GM21737 (cell line): ENCODE measurements around the gene DLG2.

ENCODE experiments used
- ATAC-seq: cut with Tn5 transposase; IDR thresholded peaks from one replicate; pipeline ENCODE4 v1.9.1; 2021; ENCODE audit warnings: mild to moderate bottlenecking, moderate library complexity; ENCODE audit not compliant: unreplicated experiment

DLG2 gene

DNA sequence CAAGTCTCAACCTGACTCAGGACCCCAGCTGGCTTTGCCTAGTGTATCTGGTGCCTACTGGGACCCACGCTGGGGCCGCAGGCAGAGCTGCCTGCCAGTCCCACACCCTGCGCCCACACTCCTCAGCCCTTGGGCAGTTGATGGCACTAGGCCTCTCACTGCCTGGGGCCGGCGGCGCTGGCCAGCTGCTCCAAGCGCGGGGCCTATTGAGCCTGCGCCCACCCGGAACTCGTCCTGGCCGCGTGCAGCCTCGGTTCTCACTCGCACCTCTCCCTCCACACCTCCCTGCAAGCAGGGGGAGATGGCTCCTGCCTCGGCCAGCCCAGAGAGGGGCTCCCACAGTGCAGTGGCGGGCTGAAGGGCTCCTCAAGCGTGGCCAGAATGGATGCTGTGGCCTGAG is 1432.4 kb downstream of the DLG2 start:
- no peak for ATAC-seq

DNA sequence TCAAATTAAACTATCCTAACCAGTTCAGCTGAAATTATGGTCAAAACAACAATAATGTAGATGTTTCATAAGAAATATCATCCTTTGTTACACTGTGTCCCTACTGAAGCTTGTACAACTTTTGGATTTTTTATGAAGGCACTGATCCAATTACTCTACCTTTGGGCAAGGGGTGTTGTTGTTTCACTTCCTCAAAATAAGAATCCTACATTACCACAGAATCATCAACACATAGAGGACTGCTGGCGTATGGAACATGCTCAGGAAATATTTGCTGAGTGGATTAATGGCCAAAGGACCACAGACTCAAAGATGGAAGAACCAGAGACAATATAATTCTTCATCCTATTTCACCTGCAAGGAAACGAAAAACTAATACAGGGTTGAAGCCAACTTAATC is 1433.4 kb downstream of the DLG2 start:
- ATAC-seq = no peak

DNA sequence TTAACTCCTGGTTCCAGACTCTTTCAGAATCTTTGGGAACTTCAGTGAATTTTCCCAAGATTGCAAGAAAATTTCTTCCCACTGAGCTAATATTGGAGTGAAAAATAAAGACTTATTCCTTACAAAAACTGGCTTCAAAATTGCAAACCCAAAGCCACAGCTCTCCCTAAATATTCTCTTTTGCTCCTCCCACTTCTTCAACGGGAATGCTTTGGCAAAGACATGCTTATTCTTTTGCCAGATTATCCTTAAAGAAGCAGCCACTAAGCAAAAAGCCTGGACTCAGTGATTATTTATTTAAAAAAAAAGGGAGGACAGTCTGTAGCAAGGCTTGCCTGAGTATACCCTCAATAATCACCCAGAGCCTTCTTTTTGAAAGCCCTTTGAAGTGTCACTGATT is 1438.6 kb downstream of the DLG2 start:
- no peak for ATAC-seq

DNA sequence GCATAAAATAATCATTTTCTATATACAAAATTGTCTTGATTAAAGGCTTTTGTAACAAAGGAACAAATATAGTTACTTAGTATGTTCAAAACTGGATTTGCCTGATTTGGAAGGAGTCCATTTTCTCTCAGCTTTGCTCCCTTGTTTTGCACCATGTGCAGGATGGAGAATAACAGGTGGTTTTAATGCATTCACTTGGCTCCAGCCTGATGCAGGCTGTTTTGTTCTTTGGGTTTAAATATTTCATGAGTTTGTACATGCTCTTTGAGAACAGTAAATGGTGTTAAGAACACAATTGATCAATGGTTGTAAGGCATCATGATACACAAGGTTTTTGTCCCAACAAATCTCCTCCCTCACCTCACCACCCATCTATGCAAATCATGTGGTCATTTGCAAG is 1454.1 kb downstream of the DLG2 start:
- ATAC-seq = no peak

DNA sequence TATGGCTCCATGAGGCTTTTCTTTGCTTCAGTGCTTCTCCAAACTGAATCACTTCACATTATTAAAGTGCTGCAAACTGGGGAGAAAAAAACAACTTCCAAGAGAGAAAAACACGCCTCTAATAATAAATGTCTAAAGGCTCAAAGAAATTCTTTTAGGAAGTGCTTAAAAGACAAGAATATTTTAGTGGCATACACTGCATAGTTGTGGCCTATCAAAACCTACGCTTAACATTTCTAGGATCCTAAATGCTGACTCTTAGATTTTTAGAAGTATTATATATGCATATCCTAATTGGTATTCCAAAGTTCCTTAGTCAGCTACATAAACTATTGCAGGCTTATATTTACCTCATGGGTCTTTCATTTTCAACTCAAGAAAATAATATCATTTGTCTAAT is 1462.0 kb downstream of the DLG2 start:
- ATAC-seq = no peak

DNA sequence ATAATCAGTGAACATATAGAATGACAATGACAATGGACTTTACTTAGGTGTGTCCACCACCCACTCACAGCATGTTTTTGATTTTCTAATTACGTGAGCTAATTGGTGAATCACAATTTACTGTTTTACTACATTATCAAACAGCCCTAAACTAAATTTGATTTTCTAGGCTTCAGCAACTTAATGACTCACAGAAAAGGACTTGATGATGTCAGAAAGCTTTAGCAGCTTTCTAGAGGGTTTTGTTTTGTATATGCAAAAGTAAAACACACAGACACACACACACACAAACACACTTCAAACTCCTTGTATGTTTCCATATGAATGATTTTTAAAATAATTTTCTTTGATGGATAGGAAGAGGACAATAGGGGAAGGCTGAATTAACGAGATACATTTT is 1462.4 kb downstream of the DLG2 start:
- ATAC-seq = no peak

DNA sequence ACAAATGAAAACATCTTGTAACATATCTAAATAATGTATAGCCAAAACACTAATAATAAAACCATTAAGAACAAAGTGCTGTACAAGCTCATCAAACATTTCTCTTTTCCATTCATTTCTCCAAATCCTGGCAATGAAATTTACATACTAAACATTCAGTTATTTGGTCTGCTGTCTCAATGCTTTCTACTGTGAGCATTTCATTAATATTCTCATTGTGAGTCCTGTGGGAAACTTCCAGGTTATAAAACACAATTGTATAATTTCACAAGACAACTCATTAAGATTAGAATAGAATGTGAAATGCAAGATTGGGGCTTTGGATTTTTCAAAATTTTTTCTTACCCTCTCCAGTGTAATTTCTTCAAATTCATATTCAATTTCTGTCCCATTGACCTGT is 1464.0 kb downstream of the DLG2 start:
- no peak for ATAC-seq

DNA sequence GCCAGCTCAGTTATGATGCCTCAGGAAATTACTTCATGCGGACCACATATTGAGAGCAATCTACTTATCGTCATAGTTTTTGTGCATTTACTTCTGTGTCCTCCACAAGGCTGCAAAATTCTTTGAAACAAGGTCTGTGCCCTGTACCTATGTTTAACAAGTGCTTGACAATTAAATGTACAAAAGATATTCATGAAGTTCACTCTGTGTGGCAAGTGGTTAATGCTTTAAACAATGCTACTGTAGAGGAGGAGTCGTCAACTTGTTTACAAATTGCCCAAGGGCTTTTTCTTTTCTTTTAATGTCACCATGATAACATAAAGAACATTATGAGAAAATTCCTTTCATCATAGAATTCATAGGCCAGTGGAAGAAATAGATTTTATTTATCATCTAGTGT is 1469.5 kb downstream of the DLG2 start:
- no peak for ATAC-seq

DNA sequence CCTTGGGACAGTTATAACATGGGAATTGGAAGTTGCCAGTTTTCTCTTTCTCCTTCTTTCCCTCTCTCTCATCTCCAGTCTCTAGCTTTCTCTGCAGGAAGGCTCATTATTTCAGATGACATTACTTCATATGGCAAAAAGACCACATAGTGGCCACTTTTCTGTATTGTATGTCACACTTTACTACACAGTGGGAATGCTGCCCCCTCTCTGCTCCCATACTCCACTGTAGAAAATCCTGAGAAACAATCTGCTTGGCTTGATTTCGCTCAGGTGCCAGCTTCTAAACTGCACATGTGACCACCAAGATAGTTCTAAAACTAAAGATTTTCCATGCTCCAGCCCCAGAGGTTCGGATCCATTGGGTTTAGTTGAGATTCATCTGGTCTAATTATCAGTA is 1480.3 kb downstream of the DLG2 start:
- no peak for ATAC-seq

DNA sequence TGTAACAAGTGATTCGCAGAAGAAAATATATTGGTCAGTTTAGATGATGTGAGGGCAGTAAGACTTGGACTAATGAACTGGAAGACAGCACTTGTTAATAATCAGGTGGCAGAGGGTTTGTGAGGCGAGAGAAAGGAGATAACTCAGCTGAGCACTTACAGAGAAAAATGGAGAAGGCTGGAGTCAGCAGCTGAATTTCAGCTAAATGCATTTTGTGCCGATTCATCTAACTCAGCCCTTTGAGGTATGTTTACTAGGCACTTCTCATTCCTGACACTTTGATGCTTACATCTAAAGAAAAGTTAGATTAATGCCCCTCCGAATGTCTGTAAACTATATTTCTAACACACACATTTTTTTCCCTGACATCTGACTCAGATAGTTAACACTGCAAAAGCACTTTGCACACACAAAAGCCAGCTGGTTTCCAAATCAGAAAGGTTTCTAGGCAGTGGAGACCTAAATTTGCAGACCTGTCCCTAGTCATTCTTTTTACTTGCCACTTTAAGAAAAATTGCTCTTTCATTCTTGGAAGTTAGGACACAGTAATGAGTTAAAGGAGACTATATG is 1481.4 kb downstream of the DLG2 start:
- ATAC-seq = no peak

DNA sequence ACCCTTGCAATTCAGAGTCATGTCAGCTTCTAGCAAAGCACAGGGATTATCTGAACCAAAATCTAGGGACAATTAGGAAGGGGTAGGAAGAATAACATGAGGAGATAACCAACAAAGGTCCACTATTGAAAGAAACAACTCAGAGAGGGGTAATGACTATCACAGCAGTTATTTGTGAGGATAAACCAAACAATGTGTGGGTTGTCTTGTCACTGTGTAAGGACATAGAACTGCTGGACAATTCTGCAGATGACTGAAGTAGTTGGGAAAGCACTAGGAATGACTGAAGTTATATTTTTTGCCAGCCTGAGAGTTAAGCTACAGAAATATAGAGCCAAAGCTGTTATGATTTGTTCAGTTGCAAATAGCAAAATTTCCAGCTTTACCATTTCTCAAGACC is 1482.6 kb downstream of the DLG2 start:
- no peak for ATAC-seq

DNA sequence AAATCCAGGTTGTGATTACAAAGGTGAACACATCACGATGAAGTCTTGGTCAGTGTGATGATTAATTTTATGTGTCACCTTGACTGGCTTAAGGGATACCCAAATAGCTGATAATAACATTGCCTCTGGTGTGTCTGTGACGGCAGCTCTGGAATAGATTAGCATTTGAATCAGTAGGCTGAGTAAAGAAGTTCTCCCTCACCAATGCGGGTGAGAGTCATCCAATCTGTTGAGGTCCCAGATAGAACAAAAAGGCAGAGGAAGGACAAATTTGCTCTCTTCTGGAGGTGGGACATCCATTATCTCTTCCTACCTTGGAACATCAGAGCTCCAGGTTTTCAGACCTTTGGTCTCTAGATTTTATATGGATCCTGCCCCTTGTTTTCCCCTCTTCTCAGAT is 1484.7 kb downstream of the DLG2 start:
- ATAC-seq = no peak

DNA sequence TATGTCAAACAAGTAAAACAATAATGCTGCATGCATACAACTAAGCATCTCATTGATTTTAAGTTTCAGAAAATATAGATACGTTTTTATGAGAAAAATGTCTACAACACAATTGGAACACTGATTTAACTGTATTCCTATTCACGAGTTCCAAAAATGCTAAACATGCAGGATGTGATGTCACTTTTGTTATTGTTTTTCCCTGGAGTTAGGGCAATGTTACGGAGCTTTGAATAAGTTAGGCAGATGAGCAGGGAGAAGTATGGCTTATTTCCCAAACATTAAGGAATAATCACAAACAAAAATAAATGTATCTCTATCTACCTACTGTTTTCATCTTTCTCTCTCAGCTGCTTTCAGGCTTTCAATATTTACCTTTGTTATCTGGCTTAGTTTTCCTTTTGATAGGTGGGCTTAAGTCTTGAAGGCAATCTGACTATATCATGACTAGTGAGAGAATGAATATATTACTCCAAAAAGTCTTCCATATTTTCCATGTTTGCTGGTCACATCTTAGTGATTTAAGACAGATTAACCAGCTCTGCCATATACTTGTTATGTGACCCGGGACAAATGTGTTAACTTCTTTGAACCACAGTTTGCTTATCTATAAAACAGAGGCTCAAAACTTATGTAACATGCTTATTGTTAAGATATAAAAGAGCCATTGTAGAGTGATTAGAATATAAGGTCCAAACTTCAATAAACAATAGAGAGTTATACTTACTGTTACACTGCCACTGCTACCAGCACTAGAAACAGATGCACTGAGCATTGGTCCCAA is 1486.6 kb downstream of the DLG2 start:
- ATAC-seq = no peak

DNA sequence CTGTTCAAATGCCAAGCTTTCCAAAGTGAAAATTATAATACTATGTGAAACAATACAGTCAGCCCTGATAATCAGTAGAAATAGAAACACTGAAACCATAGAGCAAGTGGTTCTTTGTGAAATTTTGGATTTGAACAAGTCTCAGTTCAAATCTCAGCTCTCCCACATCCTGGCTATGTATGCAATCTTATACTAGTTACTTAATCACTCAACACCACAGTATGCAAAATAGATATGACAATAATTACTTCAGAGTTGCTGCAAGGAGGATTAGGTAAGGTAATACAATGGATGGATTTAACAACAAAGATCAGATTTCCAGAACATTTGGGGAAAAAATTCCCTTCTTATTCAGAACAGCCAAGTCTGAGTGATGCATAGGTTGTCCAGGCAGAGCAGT is 1489.2 kb downstream of the DLG2 start:
- ATAC-seq = no peak

DNA sequence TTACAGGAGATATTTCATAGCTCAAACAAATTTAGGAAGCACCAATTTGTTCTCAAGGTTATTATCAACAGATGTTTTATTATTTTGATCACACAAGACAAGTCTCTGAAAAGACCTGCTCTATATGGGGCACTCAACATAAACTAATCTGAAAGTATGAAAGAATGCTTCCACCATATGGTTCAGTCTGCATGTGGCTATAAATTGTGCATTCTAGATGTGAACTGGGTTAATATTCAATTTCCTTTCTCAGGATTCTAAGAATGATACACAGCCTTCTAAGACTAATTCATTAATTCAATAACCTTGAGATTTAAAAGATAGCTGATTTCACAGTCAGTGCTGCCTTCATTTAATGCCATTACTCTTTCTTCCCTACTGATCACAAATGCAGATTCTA is 1489.6 kb downstream of the DLG2 start:
- ATAC-seq = no peak

DNA sequence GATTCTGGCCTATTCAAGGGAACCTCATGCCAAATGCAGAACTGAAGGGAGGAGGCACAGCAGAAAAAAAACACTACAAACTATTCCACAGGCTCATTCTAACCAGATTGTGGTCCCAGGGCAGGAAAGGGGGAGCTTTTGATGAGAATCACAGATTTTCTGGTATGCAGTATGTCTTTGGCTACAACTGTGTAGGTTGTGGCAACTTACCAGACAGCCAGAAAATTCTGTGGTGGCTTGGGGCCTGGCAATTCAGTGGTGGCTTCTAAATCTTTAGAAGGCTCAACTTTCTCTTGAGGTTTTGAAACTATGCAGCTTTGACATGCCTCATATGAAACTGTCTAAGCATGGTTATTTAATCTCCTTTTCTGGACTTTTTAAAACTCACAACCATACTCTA is 1490.2 kb downstream of the DLG2 start:
- ATAC-seq = no peak

DNA sequence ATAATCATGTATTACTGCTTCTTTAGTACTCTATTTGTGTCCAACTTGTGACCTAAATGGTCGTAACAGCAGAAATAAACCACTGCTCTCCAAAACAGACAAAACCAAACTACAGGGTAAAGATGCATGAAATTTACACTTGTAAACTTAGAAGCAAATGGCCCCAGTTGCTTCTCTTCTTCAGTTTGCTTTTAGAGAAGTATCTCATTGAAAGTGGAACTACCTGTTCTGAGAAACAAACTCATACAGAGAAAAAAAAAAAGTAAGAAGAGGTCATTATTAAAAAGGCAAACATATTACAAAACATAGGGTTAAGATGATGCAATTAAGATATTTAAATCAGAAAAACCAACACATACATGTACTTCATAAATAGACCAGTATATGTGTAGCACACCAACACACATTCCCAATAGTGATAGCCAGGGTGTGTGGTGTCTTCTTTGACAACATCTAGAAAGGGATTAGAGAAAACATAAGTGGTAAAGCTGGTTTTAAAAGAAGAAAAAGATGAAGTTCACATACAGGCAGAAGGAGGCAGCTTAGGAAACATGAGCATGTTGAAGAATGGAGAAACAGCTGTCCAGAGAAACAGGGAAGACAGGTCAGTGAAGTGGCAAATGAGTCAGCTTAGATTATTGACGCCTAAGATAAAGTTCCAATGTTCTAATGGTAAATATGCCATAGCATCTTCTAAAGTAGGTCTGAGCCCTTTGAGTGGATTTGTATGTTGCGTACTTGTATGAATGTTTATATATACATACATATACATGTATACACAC is 1496.3 kb downstream of the DLG2 start:
- ATAC-seq = no peak

DNA sequence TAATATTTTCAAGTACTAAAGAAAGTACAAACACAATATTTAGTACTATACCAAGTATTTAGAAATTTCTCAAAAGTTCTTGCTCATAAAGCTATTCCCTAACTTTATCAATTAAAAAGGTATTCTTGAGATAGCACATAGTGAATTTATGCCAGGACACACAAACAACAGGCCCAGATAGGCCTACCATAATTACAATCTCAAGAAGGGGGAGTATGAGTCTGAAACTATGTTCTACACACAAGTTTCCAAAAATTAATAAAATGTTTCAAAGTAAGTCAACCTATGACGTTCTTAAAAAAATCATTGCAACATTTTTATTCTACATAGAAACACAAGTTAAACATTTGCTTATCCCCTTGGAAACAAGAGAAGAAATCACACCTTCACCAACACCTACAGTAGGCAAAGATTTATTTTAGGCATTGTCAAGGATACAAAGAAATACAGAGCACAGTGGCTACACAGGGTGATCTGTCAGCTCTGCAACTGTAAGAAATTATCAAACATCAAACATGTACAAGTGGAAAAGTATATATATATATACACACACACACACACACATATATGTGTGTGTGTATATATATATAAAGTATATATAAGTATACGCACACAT is 1497.1 kb downstream of the DLG2 start:
- no peak for ATAC-seq

DNA sequence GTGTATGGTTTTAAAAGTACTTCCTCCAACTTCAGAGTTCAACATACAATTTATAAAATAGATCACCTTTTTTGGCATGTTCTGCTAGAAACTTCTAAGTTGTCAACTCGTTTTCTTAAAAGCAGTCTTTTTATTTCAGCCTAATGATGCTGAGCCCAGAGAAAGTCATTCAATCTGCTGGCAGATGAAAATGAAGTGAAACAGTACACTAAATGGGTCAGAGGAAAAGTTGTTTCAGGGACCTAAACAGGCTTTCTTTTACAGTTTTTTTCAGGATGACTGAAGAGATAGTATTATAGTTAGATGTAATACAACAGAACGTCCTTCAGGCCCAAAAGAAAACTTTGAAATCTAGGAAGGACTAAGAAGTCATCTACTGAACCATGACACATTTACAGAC is 1498.3 kb downstream of the DLG2 start:
- ATAC-seq = no peak

DNA sequence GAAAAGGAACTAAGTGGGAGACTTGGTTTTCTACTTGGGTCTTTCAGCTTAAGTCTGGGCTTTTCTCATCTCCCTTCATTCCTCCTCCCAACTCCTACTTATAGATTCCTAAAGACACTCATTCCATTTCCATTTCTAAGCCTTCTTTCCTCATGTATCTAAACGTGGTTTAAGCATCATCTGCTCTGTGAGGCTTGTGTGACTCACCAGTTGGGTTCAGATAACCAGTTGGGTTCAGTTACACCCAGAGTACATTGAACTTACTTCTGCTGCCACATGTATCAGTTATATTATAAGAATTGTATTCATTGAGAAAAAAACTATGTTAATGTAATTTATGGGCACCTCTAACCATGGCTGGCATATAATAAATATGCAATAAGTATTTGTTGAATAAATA is 1509.8 kb downstream of the DLG2 start:
- ATAC-seq = no peak

DNA sequence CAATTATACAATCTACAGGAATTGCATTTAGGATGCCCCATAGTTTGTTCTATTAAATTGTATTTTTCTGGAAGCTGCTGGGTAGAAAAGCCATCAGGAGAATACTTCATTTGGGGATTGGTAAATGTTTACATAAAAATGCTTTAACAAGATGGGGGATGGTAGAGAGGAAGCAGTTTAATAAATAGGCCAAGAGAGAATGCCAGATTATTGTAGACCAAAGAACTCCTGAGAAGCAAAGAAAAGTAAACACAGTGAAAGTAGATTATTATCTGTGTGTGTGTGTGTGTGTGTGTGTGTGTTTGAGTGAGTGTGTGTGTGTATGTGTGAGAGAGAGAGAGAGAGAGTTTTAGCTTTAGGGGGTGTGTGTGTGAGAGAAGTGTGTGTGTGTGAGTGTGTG is 1520.6 kb downstream of the DLG2 start:
- ATAC-seq = no peak

DNA sequence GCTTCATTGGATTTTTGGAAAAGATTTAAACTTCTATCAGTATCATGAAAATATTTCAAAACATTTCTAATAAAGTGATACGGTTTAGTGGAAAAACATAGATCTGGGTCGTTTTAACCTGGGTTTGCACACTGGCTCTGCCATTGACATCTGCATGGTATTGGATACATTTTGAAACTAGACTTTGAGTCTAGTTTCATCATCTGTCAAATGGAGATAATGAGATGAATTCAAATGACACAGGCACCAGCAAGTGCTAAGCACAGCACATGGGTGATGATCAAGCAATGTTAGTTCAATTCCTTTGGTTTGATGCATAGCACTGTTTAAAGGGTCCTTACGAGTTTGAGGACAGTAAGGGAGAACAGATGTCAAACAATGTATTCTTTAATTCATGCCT is 1522.0 kb downstream of the DLG2 start:
- ATAC-seq = no peak
